GDM1 (cell line): ENCODE data around the gene RXFP4.
"Not testable (repeated sequence)": the region's sequence is repeated elsewhere in the genome, so short reads cannot be mapped to it uniquely, and the experiment has no call there.

Experiments used
- DNase-seq: peaks from one replicate; lab custom pipeline; 2025; lab: John Stamatoyannopoulos, UW

Gene RXFP4

GRCh38 chr1:155940993-155941844 is at the start of gene RXFP4:
RXFP4 (plus strand) TSS chr1:155941638; CDS start chr1:155941710, 72 bp downstream.
- DNase-seq, result no peak

GRCh38 chr1:155892796-155893195 is 48.6 kb upstream of the RXFP4 start:
- no peak for DNase-seq

- DNase-seq, result peak; percentile 11
These were observed 47.9 kb upstream of the RXFP4 start for GRCh38 chr1:155893389-155894142.

GRCh38 chr1:155895617-155896016 is 45.8 kb upstream of the RXFP4 start:
- DNase-seq, result not testable (repeated sequence)

- DNase-seq, result not testable (repeated sequence)
These were observed 45.0 kb upstream of the RXFP4 start for GRCh38 chr1:155896476-155896875.

GRCh38 chr1:155897746-155898145 is 43.7 kb upstream of the RXFP4 start:
- DNase-seq, result no peak

GRCh38 chr1:155898888-155899287 is 42.5 kb upstream of the RXFP4 start:
- DNase-seq, result no peak

- DNase-seq, result no peak
These were observed 41.8 kb upstream of the RXFP4 start for GRCh38 chr1:155899683-155900082.

- no peak for DNase-seq
These were observed 41.3 kb upstream of the RXFP4 start for GRCh38 chr1:155900161-155900560.

GRCh38 chr1:155904261-155904660 is 37.2 kb upstream of the RXFP4 start:
- DNase-seq, result no peak

GRCh38 chr1:155909894-155910293 is 31.5 kb upstream of the RXFP4 start:
- peak; percentile 65 for DNase-seq

GRCh38 chr1:155910621-155911121 is 30.8 kb upstream of the RXFP4 start:
- DNase-seq, result no peak

GRCh38 chr1:155911156-155912055 is 30.0 kb upstream of the RXFP4 start, which contains the start of gene RIT1:
RIT1 (minus strand) TSS chr1:155911349; CDS start chr1:155910761, 588 bp downstream.
- DNase-seq, result peak; percentile 62

- DNase-seq, result no peak
These were observed 29.3 kb upstream of the RXFP4 start for GRCh38 chr1:155912056-155912536.

- no peak for DNase-seq
These were observed 27.3 kb upstream of the RXFP4 start for GRCh38 chr1:155913969-155914757.

- no peak for DNase-seq
These were observed 22.8 kb upstream of the RXFP4 start for GRCh38 chr1:155918660-155919059.

GRCh38 chr1:155919801-155920200 is 21.6 kb upstream of the RXFP4 start:
- DNase-seq, result no peak

GRCh38 chr1:155920717-155921116 is 20.7 kb upstream of the RXFP4 start:
- no peak for DNase-seq

- DNase-seq, result no peak
These were observed 15.9 kb upstream of the RXFP4 start for GRCh38 chr1:155925506-155925905.

GRCh38 chr1:155929057-155929456 is 12.4 kb upstream of the RXFP4 start:
- no peak for DNase-seq

- not testable (repeated sequence) for DNase-seq
These were observed 10.7 kb upstream of the RXFP4 start for GRCh38 chr1:155930725-155931124.
